Right lobe of liver (tissue), 4 donors: ENCODE measurements around the gene TSPAN9.

Experiments used
- POLR2A ChIP-seq: fragments of 450-650 bp; IDR thresholded peaks from one replicate; pipeline ENCODE4 v1.6.1; 2017; ENCODE audit warnings: antibody characterized with exemption, mild to moderate bottlenecking
- TF ChIP-seq, protein P1 (sequence below), 4 donors: fragments of 200-600 bp in 3 of 4; fragments of 450-650 bp in 1 of 4; IDR thresholded peaks; one replicate each; pipeline versions ENCODE4 v1.5.1 to v1.8.0; 2016 to 2022; ENCODE audit warnings: antibody characterized with exemption in 4 of 4, mild to moderate bottlenecking in 2 of 4
- donor health status: DM: no; HTN: no; CAD: no.
- donor health status: DM: no; HTN: no; CAD: no.
- donor health status: DM: no; HTN: yes; CAD: no.

DNA sequence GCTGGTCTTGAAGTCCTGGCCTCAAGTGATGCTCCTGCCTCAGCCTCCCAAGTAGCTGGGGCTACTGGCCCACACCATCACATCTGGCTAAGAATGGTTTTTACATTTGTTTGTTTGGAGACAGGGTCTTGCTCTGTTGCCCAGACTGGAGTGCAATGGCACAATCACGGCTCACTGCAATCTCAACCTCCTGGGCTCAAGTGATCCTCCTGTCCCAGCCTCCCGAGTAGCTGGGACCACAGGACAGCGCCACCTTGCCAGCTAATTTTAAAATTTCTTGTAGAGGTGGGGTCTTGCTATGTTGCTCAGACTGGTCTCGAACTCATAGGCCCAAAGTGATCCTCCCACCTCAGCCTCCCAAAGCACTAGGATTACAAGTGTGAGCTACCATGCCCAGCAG is 28.6 kb upstream of the TSPAN9 start:
- TF ChIP-seq, protein P1, sequence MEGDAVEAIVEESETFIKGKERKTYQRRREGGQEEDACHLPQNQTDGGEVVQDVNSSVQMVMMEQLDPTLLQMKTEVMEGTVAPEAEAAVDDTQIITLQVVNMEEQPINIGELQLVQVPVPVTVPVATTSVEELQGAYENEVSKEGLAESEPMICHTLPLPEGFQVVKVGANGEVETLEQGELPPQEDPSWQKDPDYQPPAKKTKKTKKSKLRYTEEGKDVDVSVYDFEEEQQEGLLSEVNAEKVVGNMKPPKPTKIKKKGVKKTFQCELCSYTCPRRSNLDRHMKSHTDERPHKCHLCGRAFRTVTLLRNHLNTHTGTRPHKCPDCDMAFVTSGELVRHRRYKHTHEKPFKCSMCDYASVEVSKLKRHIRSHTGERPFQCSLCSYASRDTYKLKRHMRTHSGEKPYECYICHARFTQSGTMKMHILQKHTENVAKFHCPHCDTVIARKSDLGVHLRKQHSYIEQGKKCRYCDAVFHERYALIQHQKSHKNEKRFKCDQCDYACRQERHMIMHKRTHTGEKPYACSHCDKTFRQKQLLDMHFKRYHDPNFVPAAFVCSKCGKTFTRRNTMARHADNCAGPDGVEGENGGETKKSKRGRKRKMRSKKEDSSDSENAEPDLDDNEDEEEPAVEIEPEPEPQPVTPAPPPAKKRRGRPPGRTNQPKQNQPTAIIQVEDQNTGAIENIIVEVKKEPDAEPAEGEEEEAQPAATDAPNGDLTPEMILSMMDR (IDR thresholded peaks at IDR 0.05): no peak
- TF ChIP-seq POLR2A: no peak
